Measurements from ENCODE around the gene KCTD3.

The KCTD3 gene

DNA sequence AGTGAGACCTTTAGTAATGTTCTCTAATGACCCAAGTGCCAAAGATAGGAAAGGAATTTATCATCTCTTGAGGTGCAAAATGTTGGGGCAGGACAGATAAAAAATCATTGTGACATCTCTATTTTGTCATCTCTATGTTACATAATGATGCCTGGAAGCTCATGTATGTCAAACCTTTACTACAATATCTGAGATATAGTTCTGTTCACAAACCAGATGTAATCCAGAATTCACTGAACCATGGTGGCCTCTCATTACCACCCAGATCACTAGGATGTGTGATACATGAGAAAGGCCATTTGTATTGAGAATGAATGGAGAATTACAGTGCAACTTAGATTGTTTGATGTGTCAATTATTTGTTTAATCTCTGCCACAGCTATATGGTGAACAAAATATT, 22.0 kb upstream of the KCTD3 start:
- Histone ChIP-seq H4K8ac (ENCODE audit: low read depth, low read length) (no peak overlapping the region), H2BK5ac (ENCODE audit: low read depth, low read length, poor library complexity) (no peak overlapping the region), H3K9me3 (ENCODE audit: insufficient read depth, low read depth, low read length) (no peaks in the 10 kb centered on the region), H3K14ac (ENCODE audit: low read length) (no peak overlapping the region), H2AFZ (ENCODE audit: insufficient read depth, low read length, poor library complexity) (no peak overlapping the region), H3K27me3 (ENCODE audit: insufficient read depth, low read length) (no peaks in the 10 kb centered on the region), H3K4me2 (ENCODE audit: low read length) (no peak overlapping the region), H3K4me1 (ENCODE audit: control insufficient read depth in 1 of 2, insufficient read depth in 2 of 2, low read length in 2 of 2) (no peaks in the 10 kb centered on the region), H3K18ac (ENCODE audit: low read length) (no peak overlapping the region), H3K4me3 (ENCODE audit: low read depth, low read length) (no peak overlapping the region), H3K27ac (ENCODE audit: low read depth, low read length) (no peak overlapping the region), H4K12ac (ENCODE audit: low read depth, low read length) (no peak overlapping the region), H3K36me3 (ENCODE audit: control insufficient read depth in 1 of 2, insufficient read depth in 2 of 2, low read length in 2 of 2) (no peaks in the 10 kb centered on the region), H3K79me2 (ENCODE audit: control insufficient read depth, insufficient read depth, low read length, poor library complexity) (no peaks in the 10 kb centered on the region), H3K23ac (ENCODE audit: low read length) (no peak overlapping the region), H4K91ac (ENCODE audit: low read depth, low read length) (no peak overlapping the region), H2AK5ac (ENCODE audit: low read length) (no peak overlapping the region), H3K9ac (ENCODE audit: low read length) (no peak overlapping the region), H2BK120ac (ENCODE audit: insufficient read depth, low read length, poor library complexity) (no peak overlapping the region), H3K79me1 (ENCODE audit: low read length) (no peaks in the 10 kb centered on the region), H2BK12ac (ENCODE audit: low read length) (no peak overlapping the region), H3K4ac (ENCODE audit: low read depth, low read length) (no peak overlapping the region)
- DNase-seq, result no peak

DNA sequence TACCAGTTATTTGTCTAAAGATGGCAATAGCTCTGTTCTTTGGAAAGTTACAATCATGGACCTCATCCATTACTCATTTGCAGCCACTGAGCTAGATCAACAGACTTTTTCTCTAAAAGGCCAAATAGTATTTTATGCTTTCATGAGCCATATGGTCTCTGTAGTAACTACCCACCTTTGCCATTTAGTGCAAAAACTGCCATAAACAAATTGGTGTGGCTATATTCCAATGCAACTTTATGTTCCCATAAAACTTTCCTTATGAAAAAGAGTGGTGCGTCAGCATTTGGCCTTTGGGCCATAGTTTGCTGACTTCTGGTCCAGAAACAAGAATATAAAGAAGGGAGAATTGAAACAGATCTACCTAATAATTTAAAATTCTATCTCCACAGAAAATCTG, 20.1 kb upstream of the KCTD3 start:
- DNase-seq, result no peak
- no CpG with 5 or more reads among the region's 1 CpG for WGBS (ENCODE audit: extremely low coverage, insufficient coverage, insufficient read length)
- no peaks in the 10 kb centered on the region for H3K79me1 ChIP-seq (ENCODE audit: low read length)
- no peak overlapping the region for H2AFZ ChIP-seq (ENCODE audit: insufficient read depth, low read length, poor library complexity)
- H3K4me3 ChIP-seq (ENCODE audit: low read depth, low read length), result no peak overlapping the region
- H3K18ac ChIP-seq (ENCODE audit: low read length), result no peak overlapping the region
- H3K9ac ChIP-seq (ENCODE audit: low read length), result no peak overlapping the region
- H2BK5ac ChIP-seq (ENCODE audit: low read depth, low read length, poor library complexity), result no peak overlapping the region
- H3K36me3 ChIP-seq (ENCODE audit: control insufficient read depth in 1 of 2, insufficient read depth in 2 of 2, low read length in 2 of 2), result no peaks in the 10 kb centered on the region
- no peak overlapping the region for H3K14ac ChIP-seq (ENCODE audit: low read length)
- H3K27ac ChIP-seq (ENCODE audit: low read depth, low read length), result no peak overlapping the region
- no peak overlapping the region for H4K8ac ChIP-seq (ENCODE audit: low read depth, low read length)
- H2BK12ac ChIP-seq (ENCODE audit: low read length), result no peak overlapping the region
- H3K4me1 ChIP-seq (ENCODE audit: control insufficient read depth in 1 of 2, insufficient read depth in 2 of 2, low read length in 2 of 2), result no peaks in the 10 kb centered on the region
- H2BK120ac ChIP-seq (ENCODE audit: insufficient read depth, low read length, poor library complexity), result no peak overlapping the region
- no peak overlapping the region for H3K23ac ChIP-seq (ENCODE audit: low read length)
- no peak overlapping the region for H3K4ac ChIP-seq (ENCODE audit: low read depth, low read length)
- H4K91ac ChIP-seq (ENCODE audit: low read depth, low read length), result no peak overlapping the region
- no peak overlapping the region for H2AK5ac ChIP-seq (ENCODE audit: low read length)
- no peak overlapping the region for H3K4me2 ChIP-seq (ENCODE audit: low read length)
- no peaks in the 10 kb centered on the region for H3K9me3 ChIP-seq (ENCODE audit: insufficient read depth, low read depth, low read length)
- no peaks in the 10 kb centered on the region for H3K79me2 ChIP-seq (ENCODE audit: control insufficient read depth, insufficient read depth, low read length, poor library complexity)
- H3K27me3 ChIP-seq (ENCODE audit: insufficient read depth, low read length), result no peaks in the 10 kb centered on the region
- no peak overlapping the region for H4K12ac ChIP-seq (ENCODE audit: low read depth, low read length)

DNA sequence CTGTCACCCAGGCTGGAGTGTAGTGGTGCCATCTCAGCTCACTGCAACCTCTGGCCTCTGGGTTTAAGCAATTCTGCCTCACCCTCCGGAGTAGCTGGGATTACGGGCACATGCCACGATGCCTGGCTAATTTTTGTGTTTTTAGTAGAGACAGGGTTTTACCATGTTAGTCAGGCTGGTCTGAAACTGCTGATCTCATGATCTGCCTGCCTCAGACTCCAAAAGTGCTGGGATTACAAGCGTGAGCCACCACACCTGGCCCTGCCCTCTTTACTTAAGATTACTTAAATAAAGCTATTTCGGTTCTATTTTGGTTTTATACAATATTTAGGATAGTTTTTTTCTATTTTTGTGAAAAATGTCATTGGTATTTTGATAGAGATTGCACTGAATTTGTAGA, 15.3 kb upstream of the KCTD3 start:
- Histone ChIP-seq H3K18ac (ENCODE audit: low read length) (no peak overlapping the region), H2BK5ac (ENCODE audit: low read depth, low read length, poor library complexity) (no peak overlapping the region), H3K4me2 (ENCODE audit: low read length) (no peak overlapping the region), H3K4me1 (ENCODE audit: control insufficient read depth in 1 of 2, insufficient read depth in 2 of 2, low read length in 2 of 2) (no peaks in the 10 kb centered on the region), H3K23ac (ENCODE audit: low read length) (no peak overlapping the region), H4K12ac (ENCODE audit: low read depth, low read length) (no peak overlapping the region), H3K27me3 (ENCODE audit: insufficient read depth, low read length) (no peaks in the 10 kb centered on the region), H2BK120ac (ENCODE audit: insufficient read depth, low read length, poor library complexity) (no peak overlapping the region), H2AK5ac (ENCODE audit: low read length) (no peak overlapping the region), H3K79me1 (ENCODE audit: low read length) (no peaks in the 10 kb centered on the region), H3K4me3 (ENCODE audit: low read depth, low read length) (no peak overlapping the region), H2BK12ac (ENCODE audit: low read length) (no peak overlapping the region), H4K91ac (ENCODE audit: low read depth, low read length) (no peak overlapping the region), H3K14ac (ENCODE audit: low read length) (no peak overlapping the region), H3K4ac (ENCODE audit: low read depth, low read length) (no peak overlapping the region), H2AFZ (ENCODE audit: insufficient read depth, low read length, poor library complexity) (no peak overlapping the region), H3K9ac (ENCODE audit: low read length) (no peak overlapping the region), H3K36me3 (ENCODE audit: control insufficient read depth in 1 of 2, insufficient read depth in 2 of 2, low read length in 2 of 2) (no peaks in the 10 kb centered on the region), H3K9me3 (ENCODE audit: insufficient read depth, low read depth, low read length) (no peaks in the 10 kb centered on the region), H3K27ac (ENCODE audit: low read depth, low read length) (no peak overlapping the region), H4K8ac (ENCODE audit: low read depth, low read length) (no peak overlapping the region), H3K79me2 (ENCODE audit: control insufficient read depth, insufficient read depth, low read length, poor library complexity) (no peaks in the 10 kb centered on the region)
- no peak for DNase-seq
- WGBS (ENCODE audit: extremely low coverage, insufficient coverage, insufficient read length), result no CpG with 5 or more reads among the region's 5 CpGs

DNA sequence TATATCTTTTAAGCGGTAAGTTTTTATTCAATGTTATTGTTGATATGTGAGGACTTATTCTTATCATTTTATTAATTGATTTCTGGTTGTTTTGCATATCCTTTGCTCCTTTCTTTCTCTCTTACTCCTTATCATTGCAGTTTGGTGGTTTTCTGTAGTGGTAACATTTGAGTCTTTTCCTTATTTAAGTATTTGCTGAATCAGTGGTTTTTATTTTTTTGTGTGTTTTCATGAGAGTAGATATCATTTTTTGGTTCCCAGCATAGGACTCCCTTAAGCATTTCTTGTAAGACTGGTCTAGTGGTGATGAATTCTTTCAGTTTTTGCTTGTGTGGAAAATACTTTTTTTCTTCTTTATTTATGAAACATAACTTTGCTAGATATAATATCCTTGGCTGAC, 12.2 kb upstream of the KCTD3 start:
- no peaks in the 10 kb centered on the region for H3K4me1 ChIP-seq (ENCODE audit: control insufficient read depth in 1 of 2, insufficient read depth in 2 of 2, low read length in 2 of 2)
- no peaks in the 10 kb centered on the region for H3K9me3 ChIP-seq (ENCODE audit: insufficient read depth, low read depth, low read length)
- DNase-seq, result no peak
- H4K91ac ChIP-seq (ENCODE audit: low read depth, low read length), result no peak overlapping the region
- no peak overlapping the region for H2AK5ac ChIP-seq (ENCODE audit: low read length)
- no peak overlapping the region for H3K9ac ChIP-seq (ENCODE audit: low read length)
- H2AFZ ChIP-seq (ENCODE audit: insufficient read depth, low read length, poor library complexity), result no peak overlapping the region
- H4K12ac ChIP-seq (ENCODE audit: low read depth, low read length), result no peak overlapping the region
- H3K4me3 ChIP-seq (ENCODE audit: low read depth, low read length), result no peak overlapping the region
- H2BK5ac ChIP-seq (ENCODE audit: low read depth, low read length, poor library complexity), result no peak overlapping the region
- no peak overlapping the region for H2BK120ac ChIP-seq (ENCODE audit: insufficient read depth, low read length, poor library complexity)
- no peak overlapping the region for H3K4me2 ChIP-seq (ENCODE audit: low read length)
- no peak overlapping the region for H3K4ac ChIP-seq (ENCODE audit: low read depth, low read length)
- no CpG with 5 or more reads among the region's 1 CpG for WGBS (ENCODE audit: extremely low coverage, insufficient coverage, insufficient read length)
- H3K23ac ChIP-seq (ENCODE audit: low read length), result no peak overlapping the region
- no peak overlapping the region for H3K27ac ChIP-seq (ENCODE audit: low read depth, low read length)
- H3K36me3 ChIP-seq (ENCODE audit: control insufficient read depth in 1 of 2, insufficient read depth in 2 of 2, low read length in 2 of 2), result no peaks in the 10 kb centered on the region
- H3K27me3 ChIP-seq (ENCODE audit: insufficient read depth, low read length), result no peaks in the 10 kb centered on the region
- no peaks in the 10 kb centered on the region for H3K79me2 ChIP-seq (ENCODE audit: control insufficient read depth, insufficient read depth, low read length, poor library complexity)
- no peak overlapping the region for H4K8ac ChIP-seq (ENCODE audit: low read depth, low read length)
- no peak overlapping the region for H2BK12ac ChIP-seq (ENCODE audit: low read length)
- no peaks in the 10 kb centered on the region for H3K79me1 ChIP-seq (ENCODE audit: low read length)
- H3K14ac ChIP-seq (ENCODE audit: low read length), result no peak overlapping the region
- no peak overlapping the region for H3K18ac ChIP-seq (ENCODE audit: low read length)

DNA sequence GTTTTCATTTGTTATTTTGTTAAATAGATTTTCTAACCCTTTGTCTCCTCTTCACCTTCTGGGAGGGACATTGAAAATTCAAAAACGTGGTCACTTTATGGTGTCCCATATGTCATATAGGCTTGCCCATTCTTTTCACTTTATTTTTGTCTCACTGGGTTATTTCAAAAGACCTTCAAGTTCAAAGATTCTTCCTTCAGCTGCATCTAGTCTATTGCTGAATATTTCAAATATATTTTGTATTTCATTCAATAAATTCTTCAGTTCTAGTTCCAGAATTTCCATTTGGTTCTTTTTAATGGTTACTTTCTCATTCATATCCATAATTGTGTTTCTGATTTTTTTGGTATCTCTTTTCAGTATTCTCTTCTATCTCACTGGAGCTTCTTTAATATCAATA, 11.6 kb upstream of the KCTD3 start:
- H3K27me3 ChIP-seq (ENCODE audit: insufficient read depth, low read length), result no peaks in the 10 kb centered on the region
- H3K27ac ChIP-seq (ENCODE audit: low read depth, low read length), result no peak overlapping the region
- no peak overlapping the region for H3K4me3 ChIP-seq (ENCODE audit: low read depth, low read length)
- no peak overlapping the region for H2AFZ ChIP-seq (ENCODE audit: insufficient read depth, low read length, poor library complexity)
- no peak overlapping the region for H3K18ac ChIP-seq (ENCODE audit: low read length)
- H2BK12ac ChIP-seq (ENCODE audit: low read length), result no peak overlapping the region
- no peak overlapping the region for H4K91ac ChIP-seq (ENCODE audit: low read depth, low read length)
- no peak overlapping the region for H4K12ac ChIP-seq (ENCODE audit: low read depth, low read length)
- H3K4me2 ChIP-seq (ENCODE audit: low read length), result no peak overlapping the region
- DNase-seq, result no peak
- H4K8ac ChIP-seq (ENCODE audit: low read depth, low read length), result no peak overlapping the region
- no peak overlapping the region for H2BK5ac ChIP-seq (ENCODE audit: low read depth, low read length, poor library complexity)
- no peaks in the 10 kb centered on the region for H3K79me1 ChIP-seq (ENCODE audit: low read length)
- H3K4ac ChIP-seq (ENCODE audit: low read depth, low read length), result no peak overlapping the region
- no CpG with 5 or more reads among the region's 1 CpG for WGBS (ENCODE audit: extremely low coverage, insufficient coverage, insufficient read length)
- no peak overlapping the region for H3K23ac ChIP-seq (ENCODE audit: low read length)
- H3K9ac ChIP-seq (ENCODE audit: low read length), result no peak overlapping the region
- H3K9me3 ChIP-seq (ENCODE audit: insufficient read depth, low read depth, low read length), result no peaks in the 10 kb centered on the region
- no peak overlapping the region for H2AK5ac ChIP-seq (ENCODE audit: low read length)
- no peak overlapping the region for H3K14ac ChIP-seq (ENCODE audit: low read length)
- H3K36me3 ChIP-seq (ENCODE audit: control insufficient read depth in 1 of 2, insufficient read depth in 2 of 2, low read length in 2 of 2), result no peaks in the 10 kb centered on the region
- no peaks in the 10 kb centered on the region for H3K79me2 ChIP-seq (ENCODE audit: control insufficient read depth, insufficient read depth, low read length, poor library complexity)
- no peaks in the 10 kb centered on the region for H3K4me1 ChIP-seq (ENCODE audit: control insufficient read depth in 1 of 2, insufficient read depth in 2 of 2, low read length in 2 of 2)
- H2BK120ac ChIP-seq (ENCODE audit: insufficient read depth, low read length, poor library complexity), result no peak overlapping the region
